ENCODE data around the gene ACTBL2. TPM values are rescaled to one million over a fixed set of nuclear protein-coding genes. Genes with fewer than 3 reads are reported as not detected.

ACTBL2 gene
- total RNA-seq, 1 experiment from 2014 or later = 0.11 TPM

DNA sequence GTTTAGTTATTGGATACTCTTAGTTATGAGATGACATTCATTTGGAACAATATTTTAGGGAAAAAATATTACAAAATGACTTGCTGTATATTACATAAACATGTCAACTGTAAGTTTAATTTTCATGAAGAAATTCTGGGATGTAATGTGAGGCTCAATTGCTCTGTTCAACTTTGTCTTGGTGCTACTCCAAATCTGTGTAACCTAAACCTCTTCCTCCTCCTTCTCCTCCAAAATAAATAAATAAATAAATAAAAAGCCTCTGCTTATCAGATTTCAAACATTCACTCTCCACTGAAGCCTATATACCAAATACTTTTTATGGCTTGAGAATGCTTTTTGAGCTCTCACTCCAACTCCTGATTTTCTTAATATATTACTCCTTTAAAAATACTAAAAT, 27.7 kb downstream of the ACTBL2 start:
- BruUV-seq (replicated peaks) = no TSS peak

DNA sequence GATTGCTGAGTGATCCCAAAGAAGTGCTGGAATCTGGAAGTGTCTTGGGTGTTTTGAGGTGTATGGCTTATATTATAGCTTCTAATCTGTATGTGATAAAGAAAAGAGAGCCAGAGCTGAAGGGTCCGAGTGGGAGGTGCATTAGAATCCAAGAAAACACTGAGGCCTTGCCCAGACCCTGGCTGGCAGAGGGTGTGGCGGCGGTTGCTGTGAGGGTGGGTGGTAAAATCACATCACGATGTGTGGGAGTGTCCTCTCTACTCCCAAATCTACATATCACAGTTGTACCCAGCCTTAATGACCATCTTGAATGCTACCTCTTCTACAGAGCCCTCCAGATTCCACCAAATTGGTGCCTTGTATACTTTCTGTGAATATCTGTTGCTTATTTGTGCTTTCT, 28.9 kb downstream of the ACTBL2 start:
- intact Hi-C loops (cut with micrococcal nuclease) = no loop called here
- Histone ChIP-seq H3K79me2 (ENCODE audit: low read length) (no peaks in the 10 kb centered on the region), H3K4me2 (ENCODE audit: low read length) (no peak overlapping the region), H3K36me3 (ENCODE audit: low read depth, low read length) (no peaks in the 10 kb centered on the region), H2AFZ (ENCODE audit: low read length) (no peak overlapping the region), H3F3A (ENCODE audit: low read length, unreplicated experiment) (no peaks in the 10 kb centered on the region), H3K27me3 (ENCODE audit: low read length) (no peaks in the 10 kb centered on the region), H3K9me2 (replicated peaks; ENCODE audit: low read length) (no peaks in the 10 kb centered on the region), H3K9ac (ENCODE audit: low read length) (no peak overlapping the region), H4K20me1 (ENCODE audit: low read length) (no peaks in the 10 kb centered on the region), H3K4me1 (ENCODE audit: insufficient read depth, low read length) (no peaks in the 10 kb centered on the region), H3K27ac (ENCODE audit: low read length) (no peak overlapping the region), H3K4me3 (ENCODE audit: low read length) (no peak overlapping the region), H3K9me3 (ENCODE audit: low read length) (no peaks in the 10 kb centered on the region)
- DNase-seq (no peak), ATAC-seq (no peak)
- CTCF ChIA-PET = no interaction called here
- no TSS peak for BruUV-seq (replicated peaks)
- TF ChIP-seq, protein P1, sequence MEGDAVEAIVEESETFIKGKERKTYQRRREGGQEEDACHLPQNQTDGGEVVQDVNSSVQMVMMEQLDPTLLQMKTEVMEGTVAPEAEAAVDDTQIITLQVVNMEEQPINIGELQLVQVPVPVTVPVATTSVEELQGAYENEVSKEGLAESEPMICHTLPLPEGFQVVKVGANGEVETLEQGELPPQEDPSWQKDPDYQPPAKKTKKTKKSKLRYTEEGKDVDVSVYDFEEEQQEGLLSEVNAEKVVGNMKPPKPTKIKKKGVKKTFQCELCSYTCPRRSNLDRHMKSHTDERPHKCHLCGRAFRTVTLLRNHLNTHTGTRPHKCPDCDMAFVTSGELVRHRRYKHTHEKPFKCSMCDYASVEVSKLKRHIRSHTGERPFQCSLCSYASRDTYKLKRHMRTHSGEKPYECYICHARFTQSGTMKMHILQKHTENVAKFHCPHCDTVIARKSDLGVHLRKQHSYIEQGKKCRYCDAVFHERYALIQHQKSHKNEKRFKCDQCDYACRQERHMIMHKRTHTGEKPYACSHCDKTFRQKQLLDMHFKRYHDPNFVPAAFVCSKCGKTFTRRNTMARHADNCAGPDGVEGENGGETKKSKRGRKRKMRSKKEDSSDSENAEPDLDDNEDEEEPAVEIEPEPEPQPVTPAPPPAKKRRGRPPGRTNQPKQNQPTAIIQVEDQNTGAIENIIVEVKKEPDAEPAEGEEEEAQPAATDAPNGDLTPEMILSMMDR (conservative IDR thresholded peaks at IDR 0.05; ENCODE audit: low read depth, low read length) = no peak
- TF ChIP-seq EZH2 (IDR thresholded peaks at IDR 0.05; ENCODE audit: low read length, unreplicated experiment) (no peak), EZH2phosphoT487 (IDR thresholded peaks at IDR 0.05; ENCODE audit: borderline replicate concordance, low read length) (no peak)
- POLR2A ChIA-PET (ENCODE audit: unreplicated experiment) = no interaction called here

More for the DNA sequence above, 27.7 kb downstream of the ACTBL2 start:
- DNase-seq (no peak), ATAC-seq (no peak)
- Histone ChIP-seq H2AFZ (ENCODE audit: low read length) (no peak overlapping the region), H3F3A (ENCODE audit: low read length, unreplicated experiment) (no peaks in the 10 kb centered on the region), H3K27me3 (ENCODE audit: low read length) (no peaks in the 10 kb centered on the region), H3K9ac (ENCODE audit: low read length) (no peak overlapping the region), H3K79me2 (ENCODE audit: low read length) (no peaks in the 10 kb centered on the region), H3K9me2 (replicated peaks; ENCODE audit: low read length) (no peaks in the 10 kb centered on the region), H3K4me1 (ENCODE audit: insufficient read depth, low read length) (no peaks in the 10 kb centered on the region), H3K4me3 (ENCODE audit: low read length) (no peak overlapping the region), H3K36me3 (ENCODE audit: low read depth, low read length) (no peaks in the 10 kb centered on the region), H4K20me1 (ENCODE audit: low read length) (no peaks in the 10 kb centered on the region), H3K27ac (ENCODE audit: low read length) (no peak overlapping the region), H3K9me3 (ENCODE audit: low read length) (no peaks in the 10 kb centered on the region), H3K4me2 (ENCODE audit: low read length) (no peak overlapping the region)
- POLR2A ChIA-PET (ENCODE audit: unreplicated experiment) = no interaction called here
- intact Hi-C loops (cut with micrococcal nuclease) = no loop called here
- TF ChIP-seq EZH2 (IDR thresholded peaks at IDR 0.05; ENCODE audit: low read length, unreplicated experiment) (no peak), EZH2phosphoT487 (IDR thresholded peaks at IDR 0.05; ENCODE audit: borderline replicate concordance, low read length) (no peak)
- TF ChIP-seq, protein P1 (conservative IDR thresholded peaks at IDR 0.05; ENCODE audit: low read depth, low read length) = no peak
- CTCF ChIA-PET = no interaction called here

DNA sequence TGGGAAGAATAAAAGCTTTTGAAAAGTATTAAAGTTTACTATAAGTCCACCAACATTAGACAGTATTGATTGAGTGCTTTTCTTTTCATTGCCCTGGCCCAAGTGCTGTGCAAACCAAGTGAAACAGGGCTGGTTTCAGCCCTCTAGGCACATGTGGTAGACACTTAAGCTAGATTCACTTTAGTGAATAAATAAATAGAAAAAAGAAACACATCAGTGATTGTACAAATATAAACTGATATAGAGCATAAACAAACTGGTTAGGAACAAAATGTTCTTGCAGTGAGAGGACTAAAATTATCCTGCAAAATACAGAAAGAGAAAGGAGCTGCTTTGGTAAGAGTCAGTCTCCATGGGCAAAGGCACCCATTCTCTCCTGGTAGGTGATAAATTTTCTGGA, 29.7 kb downstream of the ACTBL2 start:
- no TSS peak for BruUV-seq (replicated peaks)
- intact Hi-C loops (cut with micrococcal nuclease) = no loop called here
- no peaks in the 10 kb centered on the region for H3K9me3 ChIP-seq (ENCODE audit: low read length)
- TF ChIP-seq, protein P1 (conservative IDR thresholded peaks at IDR 0.05; ENCODE audit: low read depth, low read length) = no peak
- TF ChIP-seq EZH2phosphoT487 (IDR thresholded peaks at IDR 0.05; ENCODE audit: borderline replicate concordance, low read length) (no peak), EZH2 (IDR thresholded peaks at IDR 0.05; ENCODE audit: low read length, unreplicated experiment) (no peak)
- no peak for ATAC-seq
- ChIA-PET POLR2A (ENCODE audit: unreplicated experiment) (no interaction called here), CTCF (no interaction called here)
- no peaks in the 10 kb centered on the region for H3K4me1 ChIP-seq (ENCODE audit: insufficient read depth, low read length)
- no peak overlapping the region for H3K27ac ChIP-seq (ENCODE audit: low read length)
- no peaks in the 10 kb centered on the region for H3K36me3 ChIP-seq (ENCODE audit: low read depth, low read length)
- H3F3A ChIP-seq (ENCODE audit: low read length, unreplicated experiment) = no peaks in the 10 kb centered on the region
- H3K4me2 ChIP-seq (ENCODE audit: low read length) = no peak overlapping the region
- no peaks in the 10 kb centered on the region for H4K20me1 ChIP-seq (ENCODE audit: low read length)
- H3K9me2 ChIP-seq (replicated peaks; ENCODE audit: low read length) = no peaks in the 10 kb centered on the region
- no peaks in the 10 kb centered on the region for H3K27me3 ChIP-seq (ENCODE audit: low read length)
- no peak overlapping the region for H3K4me3 ChIP-seq (ENCODE audit: low read length)
- no peak overlapping the region for H2AFZ ChIP-seq (ENCODE audit: low read length)
- no peak overlapping the region for H3K9ac ChIP-seq (ENCODE audit: low read length)
- DNase-seq = no peak
- no peaks in the 10 kb centered on the region for H3K79me2 ChIP-seq (ENCODE audit: low read length)

Measured in PC-3 (cell line).